Thyroid gland (tissue), 4 donors: ENCODE data around the gene PKNOX2. TPM values are rescaled to one million over a fixed set of nuclear protein-coding genes. Genes with fewer than 3 reads are reported as not detected.

Experiments used
- DNase-seq, 2 donors: peaks; one replicate each; pipeline ENCODE4 v3.0.0-alpha.2; 2019
- H3K27ac ChIP-seq, 3 donors: fragments of 200-600 bp; sonication (generic); 1 replicate in 2 of 3; 2 replicates in 1 of 3; pipeline ENCODE4 v1.5.1; 2016 to 2019; ENCODE audit warnings: mild to moderate bottlenecking in 1 of 3, moderate library complexity in 1 of 3
- H3K27me3 ChIP-seq: fragments of 200-600 bp; sonication (generic); one replicate; pipeline ENCODE4 v1.5.1; 2019
- H3K36me3 ChIP-seq, 2 donors: fragments of 200-600 bp; sonication (generic); one replicate each; pipeline ENCODE4 v1.5.1; 2016 to 2019
- H3K4me1 ChIP-seq, 2 donors: fragments of 200-600 bp; sonication (generic); one replicate each; pipeline ENCODE4 v1.5.1; 2017 to 2019
- H3K4me3 ChIP-seq, 3 donors: fragments of 200-600 bp; sonication (generic); replicated peaks in 1 of 3; 1 replicate in 2 of 3; 2 replicates in 1 of 3; pipeline ENCODE4 v1.5.1; 2016; ENCODE audit warnings: mild to moderate bottlenecking in 1 of 3
- H3K9me3 ChIP-seq: fragments of 200-600 bp; sonication (generic); one replicate; pipeline ENCODE4 v1.5.1; 2017
- POLR2A ChIP-seq, 2 donors: fragments of 450-650 bp; IDR thresholded peaks; one replicate each; pipeline ENCODE4 v1.6.1; 2017; ENCODE audit warnings: antibody characterized with exemption in 2 of 2, mild to moderate bottlenecking in 2 of 2, moderate library complexity in 1 of 2
- WGBS, 2 donors: methylation state at CpG; one replicate each; pipeline ENCODE4 v1.1.5; 2017; 5-methylcytosine and 5-hydroxymethylcytosine counted together
- intact Hi-C: fragments of 100-400 bp; cut with DNase I; formaldehyde crosslinking; loops from one replicate; pipeline ENCODE4 v1.15.1; 2023
- total RNA-seq, 4 donors: library from RNA; depleted of rRNA; stranded (reverse); fragments of >200 nt; gene quantifications; one replicate each; pipeline ENCODE4 v1.2.3, GENCODE V29; 2016
- TF ChIP-seq, protein P1 (sequence below), 6 experiments: fragments of 200-600 bp in 3 of 6; fragments of 450-650 bp in 3 of 6; sonication (generic) in 3 of 6; IDR thresholded peaks; one replicate each; pipeline ENCODE4 v1.5.1; 2016 to 2019; ENCODE audit warnings: antibody characterized with exemption in 6 of 6, mild to moderate bottlenecking in 2 of 6, inconsistent platforms in 1 of 6, moderate library complexity in 1 of 6

PKNOX2 gene
- total RNA-seq, 4 donors from 2014 or later, result 6.3 to 28.0 (median 18.7) TPM

DNA sequence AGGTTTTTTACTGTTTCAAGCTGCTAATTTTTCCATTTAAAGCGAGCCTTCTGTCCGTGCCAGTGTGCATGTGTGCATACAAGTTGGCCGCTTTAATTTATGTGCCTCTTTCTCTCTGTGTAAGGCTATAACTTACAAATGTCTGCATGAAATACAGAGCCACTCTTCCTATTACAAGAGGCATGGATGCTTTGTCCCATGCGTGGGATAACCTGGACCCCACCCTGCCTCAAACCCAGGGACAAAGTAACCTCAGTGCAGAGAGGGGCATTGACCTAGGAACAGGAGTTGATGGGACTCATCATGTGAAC lies 28.8 kb downstream of the PKNOX2 start:
- Histone ChIP-seq H3K36me3 (no peaks in the 10 kb centered on the region), H3K4me1 (peaks cover 5 to 7% of the 10 kb centered on the region in 2 donors), H3K27me3 (no peaks in the 10 kb centered on the region), H3K27ac (no peak overlapping the region), H3K4me3 (no peak overlapping the region), H3K9me3 (no peaks in the 10 kb centered on the region)
- 97 to 98% methylated on average over 4 of the region's 4 CpGs for WGBS, 2 donors
- DNase-seq, result no peak
- no peak for TF ChIP-seq POLR2A (IDR thresholded peaks at IDR 0.05)
- intact Hi-C loops, result no loop called here

DNA sequence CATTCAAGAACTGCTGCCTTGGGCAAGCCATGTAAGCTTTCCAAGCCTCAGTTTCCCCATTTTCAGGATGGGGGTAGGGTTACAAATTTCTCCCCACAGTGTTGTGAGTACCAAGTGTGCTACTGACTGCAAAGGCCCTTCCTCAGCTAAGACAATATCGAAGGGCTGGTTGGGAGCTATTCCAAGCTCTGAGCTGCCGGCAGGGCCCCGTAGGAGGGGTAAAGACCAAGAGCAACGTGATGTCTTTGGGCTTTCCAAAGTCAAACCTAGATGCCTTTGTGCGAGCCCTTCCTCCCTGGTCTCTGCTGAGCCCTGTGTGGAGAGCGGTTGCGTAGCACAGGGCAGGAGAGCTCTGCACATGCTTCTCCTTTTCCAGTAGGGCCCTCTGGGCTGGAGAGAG lies 29.3 kb downstream of the PKNOX2 start:
- DNase-seq, result no peak
- intact Hi-C loops, result no loop called here
- Histone ChIP-seq H3K4me1 (peaks cover 5 to 7% of the 10 kb centered on the region in 2 donors), H3K27ac (no peak overlapping the region), H3K27me3 (no peaks in the 10 kb centered on the region), H3K36me3 (no peaks in the 10 kb centered on the region), H3K9me3 (no peaks in the 10 kb centered on the region), H3K4me3 (no peak overlapping the region)
- 86 to 95% methylated on average over 7 of the region's 7 CpGs for WGBS, 2 donors
- TF ChIP-seq, protein P1, sequence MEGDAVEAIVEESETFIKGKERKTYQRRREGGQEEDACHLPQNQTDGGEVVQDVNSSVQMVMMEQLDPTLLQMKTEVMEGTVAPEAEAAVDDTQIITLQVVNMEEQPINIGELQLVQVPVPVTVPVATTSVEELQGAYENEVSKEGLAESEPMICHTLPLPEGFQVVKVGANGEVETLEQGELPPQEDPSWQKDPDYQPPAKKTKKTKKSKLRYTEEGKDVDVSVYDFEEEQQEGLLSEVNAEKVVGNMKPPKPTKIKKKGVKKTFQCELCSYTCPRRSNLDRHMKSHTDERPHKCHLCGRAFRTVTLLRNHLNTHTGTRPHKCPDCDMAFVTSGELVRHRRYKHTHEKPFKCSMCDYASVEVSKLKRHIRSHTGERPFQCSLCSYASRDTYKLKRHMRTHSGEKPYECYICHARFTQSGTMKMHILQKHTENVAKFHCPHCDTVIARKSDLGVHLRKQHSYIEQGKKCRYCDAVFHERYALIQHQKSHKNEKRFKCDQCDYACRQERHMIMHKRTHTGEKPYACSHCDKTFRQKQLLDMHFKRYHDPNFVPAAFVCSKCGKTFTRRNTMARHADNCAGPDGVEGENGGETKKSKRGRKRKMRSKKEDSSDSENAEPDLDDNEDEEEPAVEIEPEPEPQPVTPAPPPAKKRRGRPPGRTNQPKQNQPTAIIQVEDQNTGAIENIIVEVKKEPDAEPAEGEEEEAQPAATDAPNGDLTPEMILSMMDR (IDR thresholded peaks at IDR 0.05), result no peak
- no peak for TF ChIP-seq POLR2A (IDR thresholded peaks at IDR 0.05)

DNA sequence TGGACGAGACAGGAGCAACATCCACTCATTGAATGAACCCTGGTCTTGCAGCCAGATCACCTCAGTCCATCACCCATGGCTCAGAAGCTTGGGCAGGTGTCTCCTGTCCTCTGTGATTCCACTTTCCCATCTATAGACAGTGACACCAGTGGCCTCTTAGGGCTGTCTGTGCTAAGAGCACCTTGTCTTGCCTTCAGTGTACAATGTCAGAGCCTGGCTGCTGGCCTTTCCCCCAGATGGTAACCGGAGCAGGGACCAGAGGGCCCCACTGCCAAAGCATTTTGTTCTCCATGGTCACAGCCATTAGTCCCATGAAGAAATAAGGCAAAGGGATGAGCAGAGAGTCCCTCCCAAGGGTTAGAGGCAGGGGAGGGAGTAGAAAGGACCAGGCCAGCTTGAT lies 35.4 kb downstream of the PKNOX2 start:
- TF ChIP-seq POLR2A (IDR thresholded peaks at IDR 0.05), result no peak
- TF ChIP-seq, protein P1 (IDR thresholded peaks at IDR 0.05), result no peak
- intact Hi-C loops, result no loop called here
- peaks cover 4 to 15% of the 10 kb centered on the region in 2 donors for H3K4me1 ChIP-seq
- no peak overlapping the region for H3K4me3 ChIP-seq
- H3K9me3 ChIP-seq, result no peaks in the 10 kb centered on the region
- H3K36me3 ChIP-seq, result no peaks in the 10 kb centered on the region
- no peak for DNase-seq
- H3K27ac ChIP-seq, result no peak overlapping the region
- no peaks in the 10 kb centered on the region for H3K27me3 ChIP-seq
- WGBS, 2 donors, result 92 to 96% methylated on average over 2 of the region's 2 CpGs

DNA sequence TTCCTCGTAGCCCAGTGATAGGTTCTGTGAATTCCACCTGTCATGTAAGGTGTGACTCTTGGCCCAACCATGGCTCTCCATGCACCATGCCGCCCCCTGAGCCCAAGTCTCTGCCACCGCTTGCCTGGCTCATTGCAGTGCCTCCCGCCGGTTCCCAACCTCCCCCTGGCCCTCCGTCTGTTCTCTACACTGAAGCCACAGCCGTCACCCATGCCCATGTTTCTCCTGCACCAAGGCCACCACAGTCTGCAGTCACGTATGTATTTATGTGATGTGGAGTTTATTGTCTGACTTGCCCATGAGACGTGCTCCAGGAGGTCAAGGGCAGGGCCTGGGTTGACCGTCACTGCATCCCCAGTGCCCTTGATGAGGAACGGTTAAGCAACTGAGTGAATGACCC lies 35.9 kb downstream of the PKNOX2 start:
- Histone ChIP-seq H3K9me3 (no peaks in the 10 kb centered on the region), H3K36me3 (no peaks in the 10 kb centered on the region), H3K4me1 (peaks cover 4 to 15% of the 10 kb centered on the region in 2 donors), H3K27ac (no peak overlapping the region), H3K27me3 (no peaks in the 10 kb centered on the region), H3K4me3 (no peak overlapping the region)
- TF ChIP-seq POLR2A (IDR thresholded peaks at IDR 0.05), result no peak
- DNase-seq, result no peak
- intact Hi-C loops, result no loop called here
- WGBS, 2 donors, result 96 to 97% methylated on average over 11 of the region's 11 CpGs

DNA sequence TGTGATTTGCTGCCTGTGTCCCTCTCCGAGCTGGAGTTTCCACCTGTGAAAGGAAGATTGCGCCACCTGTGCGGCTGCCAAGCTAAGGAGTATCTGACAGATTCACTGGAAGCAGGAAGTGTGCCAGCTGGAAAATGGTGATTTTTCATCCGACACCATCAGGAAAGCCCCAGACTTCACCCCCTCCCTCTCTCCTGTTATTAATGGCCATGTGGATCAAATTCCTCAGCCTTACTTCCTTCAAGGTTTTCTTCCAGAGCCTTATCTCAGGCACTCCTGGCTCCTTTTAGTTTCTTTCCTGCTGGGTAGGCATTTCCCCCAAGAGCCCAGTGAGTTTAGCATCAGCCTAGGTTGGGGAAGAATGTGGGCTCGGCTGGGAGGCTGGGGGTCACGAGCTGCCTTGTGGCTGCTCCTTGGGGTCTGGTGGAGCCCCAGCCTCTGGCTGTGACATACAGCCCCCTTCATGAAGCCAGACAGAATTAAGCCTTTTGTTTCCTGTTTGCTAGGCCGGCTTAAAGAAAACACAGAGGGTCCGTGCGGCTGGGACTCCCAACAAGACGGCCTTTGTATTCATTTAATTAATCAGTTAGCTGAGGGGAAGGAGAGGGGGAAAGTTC lies 37.1 kb downstream of the PKNOX2 start:
- Histone ChIP-seq H3K4me1 (peaks cover 4 to 15% of the 10 kb centered on the region in 2 donors), H3K27ac (peak overlapping the region in 1 of 3 donors; percentile 12), H3K4me3 (no peak overlapping the region), H3K27me3 (no peaks in the 10 kb centered on the region), H3K9me3 (no peaks in the 10 kb centered on the region), H3K36me3 (no peaks in the 10 kb centered on the region)
- 61 to 62% methylated on average over 9 to 10 of the region's 10 CpGs for WGBS, 2 donors
- TF ChIP-seq, protein P1 (IDR thresholded peaks at IDR 0.05), result no peak
- no peak for TF ChIP-seq POLR2A (IDR thresholded peaks at IDR 0.05)
- intact Hi-C loops, result no loop called here
- peak; percentile 74 to 86 for DNase-seq

DNA sequence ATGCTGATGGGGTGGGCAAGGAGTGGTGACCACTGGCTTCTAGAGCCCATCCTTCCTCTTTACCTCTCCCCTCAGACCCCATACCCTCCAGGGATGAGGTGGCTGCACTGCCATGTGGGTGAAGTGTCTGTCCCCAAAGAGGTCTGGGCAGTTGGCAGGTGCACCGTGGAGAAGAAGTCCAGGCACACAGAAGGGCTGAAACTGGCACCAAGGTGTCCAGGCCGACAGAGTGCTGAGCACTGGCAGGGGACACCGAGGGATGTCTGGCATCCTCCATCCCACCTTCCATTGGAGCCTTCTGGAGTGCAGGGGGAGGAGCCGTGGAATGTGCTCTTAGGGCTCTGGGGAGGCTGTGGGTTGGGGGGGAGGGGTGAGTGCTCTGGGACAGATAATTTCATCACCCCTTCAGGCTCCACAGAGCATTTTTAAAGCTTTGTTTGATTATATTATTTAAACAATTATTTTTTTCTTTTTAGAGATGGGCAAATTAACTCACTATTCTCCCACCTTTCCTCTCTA lies 37.9 kb downstream of the PKNOX2 start:
- Histone ChIP-seq H3K27ac (no peak overlapping the region), H3K9me3 (no peaks in the 10 kb centered on the region), H3K4me3 (no peak overlapping the region), H3K4me1 (peaks cover 4 to 15% of the 10 kb centered on the region in 2 donors), H3K27me3 (no peaks in the 10 kb centered on the region), H3K36me3 (no peaks in the 10 kb centered on the region)
- intact Hi-C loops, result no loop called here
- TF ChIP-seq, protein P1 (IDR thresholded peaks at IDR 0.05), result no peak
- TF ChIP-seq POLR2A (IDR thresholded peaks at IDR 0.05), result no peak
- WGBS, 2 donors, result 66 to 78% methylated on average over 4 of the region's 4 CpGs
- DNase-seq, result no peak
